Measurements from ENCODE around the gene DNMT3A. TPM values are rescaled to one million over a fixed set of nuclear protein-coding genes. Genes with fewer than 3 reads are reported as not detected.

DNMT3A gene
- total and polyA plus RNA-seq, 2 donors (not counting 1 experiment from before 2014, with no cell fraction given) = 8.9 to 24.5 TPM

GRCh38 chr2:25190536-25190935, 151.2 kb downstream of the DNMT3A start:
- H3K9me3 ChIP-seq (ENCODE audit: control extremely low read depth in 1 of 3, control insufficient read depth in 2 of 3, insufficient read depth in 1 of 3, low read length in 2 of 3) = no peaks in the 10 kb centered on the region
- no peak overlapping the region for H3K4me3 ChIP-seq (ENCODE audit: control extremely low read depth in 1 of 5, extremely low read depth in 1 of 5, insufficient read depth in 1 of 5, low read depth in 2 of 5, low read length in 4 of 5)
- CTCF ChIA-PET = interaction anchor here (1.0 kb wide), 1 partner anchor 25 kb away, joined by 4 read pairs; no protein-coding TSS in a partner anchor
- Mint-ChIP-seq H3K4me1 (peaks cover 3% of the 10 kb centered on the region), H3K27ac (no peak overlapping the region), H3K9me3 (ENCODE audit: insufficient read depth) (no peaks in the 10 kb centered on the region), H3K27me3 (peaks cover 12% of the 10 kb centered on the region), H3K4me3 (no peak overlapping the region)
- H4K20me1 ChIP-seq (ENCODE audit: control insufficient read depth, insufficient read depth, low read length, poor library complexity, severe bottlenecking) = no peaks in the 10 kb centered on the region
- no peak overlapping the region for H3K4me2 ChIP-seq (replicated peaks; ENCODE audit: low read depth, low read length, poor library complexity, severe bottlenecking)
- intact Hi-C loops (cut with micrococcal nuclease) = no loop called here
- ATAC-seq (ENCODE audit: low read depth) (no peak), DNase-seq (no peak)
- H3K36me3 ChIP-seq (replicated peaks in 1 of 2; ENCODE audit: control extremely low read depth in 1 of 2, control insufficient read depth in 1 of 2, extremely low read depth in 1 of 2, insufficient read depth in 2 of 2, low read length in 1 of 2) = no peaks in the 10 kb centered on the region
- POLR2A ChIA-PET = no interaction called here
- no peaks in the 10 kb centered on the region for H3K4me1 ChIP-seq (ENCODE audit: control insufficient read depth in 2 of 2, insufficient read depth in 2 of 2, low read length in 2 of 2)
- H2AFZ ChIP-seq (ENCODE audit: insufficient read depth, low read depth, low read length, poor library complexity, severe bottlenecking) = no peak overlapping the region
- no peak overlapping the region for H3K9ac ChIP-seq (ENCODE audit: low read length)
- no peak for TF ChIP-seq EZH2 (IDR thresholded peaks at IDR 0.05; ENCODE audit: borderline replicate concordance, insufficient read depth, low read depth, low read length, poor library complexity, severe bottlenecking)
- no peak for TF ChIP-seq CTCF (IDR thresholded peaks at IDR 0.05)
- 100% methylated on average over 1 of the region's 5 CpGs for WGBS (ENCODE audit: insufficient coverage)
- H3K27me3 ChIP-seq (replicated peaks in 1 of 4; ENCODE audit: control extremely low read depth in 1 of 4, control insufficient read depth in 3 of 4, insufficient read depth in 4 of 4, low read length in 3 of 4) = no peaks in the 10 kb centered on the region
- no peaks in the 10 kb centered on the region for H3K79me2 ChIP-seq (ENCODE audit: control insufficient read depth, insufficient read depth, low read length)
- H3K27ac ChIP-seq (ENCODE audit: low read length in 2 of 2) = no peak overlapping the region

GRCh38 chr2:25188405-25188804, 153.3 kb downstream of the DNMT3A start:
- no peak for DNase-seq
- no peaks in the 10 kb centered on the region for H4K20me1 ChIP-seq (ENCODE audit: control insufficient read depth, insufficient read depth, low read length, poor library complexity, severe bottlenecking)
- no peak for ATAC-seq (ENCODE audit: low read depth)
- POLR2A ChIA-PET = no interaction called here
- H3K27ac Mint-ChIP-seq = no peak overlapping the region
- H3K9ac ChIP-seq (ENCODE audit: low read length) = no peak overlapping the region
- no peaks in the 10 kb centered on the region for H3K27me3 ChIP-seq (replicated peaks in 1 of 4; ENCODE audit: control extremely low read depth in 1 of 4, control insufficient read depth in 3 of 4, insufficient read depth in 4 of 4, low read length in 3 of 4)
- H3K4me3 ChIP-seq (ENCODE audit: control extremely low read depth in 1 of 5, extremely low read depth in 1 of 5, insufficient read depth in 1 of 5, low read depth in 2 of 5, low read length in 4 of 5) = no peak overlapping the region
- H2AFZ ChIP-seq (ENCODE audit: insufficient read depth, low read depth, low read length, poor library complexity, severe bottlenecking) = no peak overlapping the region
- H3K27me3 Mint-ChIP-seq = peaks cover 20% of the 10 kb centered on the region
- no peaks in the 10 kb centered on the region for H3K9me3 Mint-ChIP-seq (ENCODE audit: insufficient read depth)
- no peak overlapping the region for H3K27ac ChIP-seq (ENCODE audit: low read length in 2 of 2)
- H3K4me1 ChIP-seq (ENCODE audit: control insufficient read depth in 2 of 2, insufficient read depth in 2 of 2, low read length in 2 of 2) = no peaks in the 10 kb centered on the region
- intact Hi-C loops (cut with micrococcal nuclease) = no loop called here
- no peak overlapping the region for H3K4me2 ChIP-seq (replicated peaks; ENCODE audit: low read depth, low read length, poor library complexity, severe bottlenecking)
- TF ChIP-seq CTCF (IDR thresholded peaks at IDR 0.05) (no peak), EZH2 (IDR thresholded peaks at IDR 0.05; ENCODE audit: borderline replicate concordance, insufficient read depth, low read depth, low read length, poor library complexity, severe bottlenecking) (no peak)
- no CpG with 5 or more reads among the region's 4 CpGs for whole genome bisulfite sequencing (ENCODE audit: insufficient coverage)
- H3K9me3 ChIP-seq (ENCODE audit: control extremely low read depth in 1 of 3, control insufficient read depth in 2 of 3, insufficient read depth in 1 of 3, low read length in 2 of 3) = no peaks in the 10 kb centered on the region
- no peaks in the 10 kb centered on the region for H3K79me2 ChIP-seq (ENCODE audit: control insufficient read depth, insufficient read depth, low read length)
- H3K36me3 ChIP-seq (replicated peaks in 1 of 2; ENCODE audit: control extremely low read depth in 1 of 2, control insufficient read depth in 1 of 2, extremely low read depth in 1 of 2, insufficient read depth in 2 of 2, low read length in 1 of 2) = no peaks in the 10 kb centered on the region
- H3K4me3 Mint-ChIP-seq = no peak overlapping the region
- peaks cover 3% of the 10 kb centered on the region for H3K4me1 Mint-ChIP-seq
- CTCF ChIA-PET = interaction anchor here (1.7 kb wide), 1 partner anchor 9 kb away, joined by 5 read pairs; no protein-coding TSS in a partner anchor

Data from B cell (primary cell).